Ovary (tissue), 3 donors: ENCODE data around the gene DTX1.

Experiments
- EP300 ChIP-seq: sonication (generic); formaldehyde crosslinking; IDR thresholded peaks from one replicate; pipeline ENCODE4 v1.6.1; 2017; ENCODE audit warnings: antibody characterized with exemption
- POLR2A ChIP-seq: fragments of 450-650 bp; IDR thresholded peaks from one replicate; pipeline ENCODE4 v1.6.1; 2017; ENCODE audit warnings: antibody characterized with exemption, mild to moderate bottlenecking, moderate library complexity
- TF ChIP-seq, protein P1 (sequence below), 3 donors: fragments of 450-650 bp in 2 of 3; fragments of 200-600 bp in 1 of 3; IDR thresholded peaks; one replicate each; pipeline versions ENCODE4 v1.5.1 to v1.8.0; 2016 to 2022; ENCODE audit warnings: antibody characterized with exemption in 3 of 3, mild to moderate bottlenecking in 1 of 3
- donor health status: DM: no; HTN: no; CAD: no.

- no peak for TF ChIP-seq POLR2A
- TF ChIP-seq, protein P1, sequence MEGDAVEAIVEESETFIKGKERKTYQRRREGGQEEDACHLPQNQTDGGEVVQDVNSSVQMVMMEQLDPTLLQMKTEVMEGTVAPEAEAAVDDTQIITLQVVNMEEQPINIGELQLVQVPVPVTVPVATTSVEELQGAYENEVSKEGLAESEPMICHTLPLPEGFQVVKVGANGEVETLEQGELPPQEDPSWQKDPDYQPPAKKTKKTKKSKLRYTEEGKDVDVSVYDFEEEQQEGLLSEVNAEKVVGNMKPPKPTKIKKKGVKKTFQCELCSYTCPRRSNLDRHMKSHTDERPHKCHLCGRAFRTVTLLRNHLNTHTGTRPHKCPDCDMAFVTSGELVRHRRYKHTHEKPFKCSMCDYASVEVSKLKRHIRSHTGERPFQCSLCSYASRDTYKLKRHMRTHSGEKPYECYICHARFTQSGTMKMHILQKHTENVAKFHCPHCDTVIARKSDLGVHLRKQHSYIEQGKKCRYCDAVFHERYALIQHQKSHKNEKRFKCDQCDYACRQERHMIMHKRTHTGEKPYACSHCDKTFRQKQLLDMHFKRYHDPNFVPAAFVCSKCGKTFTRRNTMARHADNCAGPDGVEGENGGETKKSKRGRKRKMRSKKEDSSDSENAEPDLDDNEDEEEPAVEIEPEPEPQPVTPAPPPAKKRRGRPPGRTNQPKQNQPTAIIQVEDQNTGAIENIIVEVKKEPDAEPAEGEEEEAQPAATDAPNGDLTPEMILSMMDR (IDR thresholded peaks at IDR 0.05) = no peak
- TF ChIP-seq EP300 = no peak
Measured at GRCh38 chr12:113109872-113110599, 53.5 kb downstream of the DTX1 start.
